Measurements from ENCODE around the gene ARPC2. TPM values are rescaled to one million over a fixed set of nuclear protein-coding genes. Genes with fewer than 3 reads are reported as not detected.

ARPC2 gene
- total and polyA plus RNA-seq, 4 donors: 163 to 248 (median 214) TPM

DNA sequence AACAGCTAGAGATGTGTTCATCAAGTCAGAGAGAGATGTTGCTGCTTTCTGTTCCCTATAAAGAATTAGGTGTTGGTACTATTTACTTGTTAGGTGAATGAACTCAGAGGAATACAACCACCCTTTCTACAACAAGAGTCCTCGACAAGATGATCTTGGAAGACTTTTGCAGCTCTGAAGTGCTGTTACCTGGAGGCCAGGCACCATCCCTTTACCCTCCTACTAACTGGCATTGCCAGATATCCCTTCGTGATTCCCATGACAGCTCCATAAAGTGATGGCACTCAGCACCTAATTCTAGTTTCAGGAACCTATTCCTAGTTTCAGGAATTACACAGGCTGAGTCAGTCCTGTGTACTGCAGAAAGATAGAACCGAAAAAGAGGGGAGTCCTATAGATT lies 9.9 kb downstream of the ARPC2 start:
- H3K4me1 ChIP-seq (ENCODE audit: control insufficient read depth, insufficient read depth, low read length): no peaks in the 10 kb centered on the region
- DNase-seq (ENCODE audit: low read depth in 4 of 6, low spot score in 6 of 6): no peak
- H3K4me3 ChIP-seq (ENCODE audit: low read depth, low read length): no peak overlapping the region
- WGBS (ENCODE audit: insufficient coverage): 100% methylated on average over 1 of the region's 3 CpGs
- H3K27ac ChIP-seq (ENCODE audit: low read depth, low read length): no peak overlapping the region
- no peaks in the 10 kb centered on the region for H3K9me3 ChIP-seq (ENCODE audit: control insufficient read depth, insufficient read depth, low read length)
- H3K36me3 ChIP-seq (ENCODE audit: control insufficient read depth, insufficient read depth, low read length): peaks cover 31% of the 10 kb centered on the region
- no peaks in the 10 kb centered on the region for H3K27me3 ChIP-seq (ENCODE audit: control insufficient read depth, insufficient read depth, low read length)

GRCh38 chr2:218228366-218229090 lies 11.5 kb downstream of the ARPC2 start:
- Histone ChIP-seq H3K36me3 (ENCODE audit: control insufficient read depth, insufficient read depth, low read length) (peaks cover 43% of the 10 kb centered on the region), H3K9me3 (ENCODE audit: control insufficient read depth, insufficient read depth, low read length) (no peaks in the 10 kb centered on the region), H3K4me1 (ENCODE audit: control insufficient read depth, insufficient read depth, low read length) (no peaks in the 10 kb centered on the region), H3K4me3 (ENCODE audit: low read depth, low read length) (no peak overlapping the region), H3K27ac (ENCODE audit: low read depth, low read length) (no peak overlapping the region), H3K27me3 (ENCODE audit: control insufficient read depth, insufficient read depth, low read length) (no peaks in the 10 kb centered on the region)
- WGBS (ENCODE audit: insufficient coverage): no CpG with 5 or more reads among the region's 6 CpGs
- DNase-seq (ENCODE audit: low read depth in 4 of 6, low spot score in 6 of 6): no peak

GRCh38 chr2:218229239-218229638 lies 12.2 kb downstream of the ARPC2 start:
- WGBS (ENCODE audit: insufficient coverage): 60% methylated on average over 1 of the region's 3 CpGs
- no peak overlapping the region for H3K4me3 ChIP-seq (ENCODE audit: low read depth, low read length)

GRCh38 chr2:218229851-218230250 lies 12.9 kb downstream of the ARPC2 start:
- DNase-seq (ENCODE audit: low read depth in 4 of 6, low spot score in 6 of 6): no peak
- H3K4me3 ChIP-seq (ENCODE audit: low read depth, low read length): no peak overlapping the region
- H3K36me3 ChIP-seq (ENCODE audit: control insufficient read depth, insufficient read depth, low read length): peaks cover 46% of the 10 kb centered on the region
- H3K27ac ChIP-seq (ENCODE audit: low read depth, low read length): no peak overlapping the region
- no peaks in the 10 kb centered on the region for H3K4me1 ChIP-seq (ENCODE audit: control insufficient read depth, insufficient read depth, low read length)
- 86% methylated on average over 4 of the region's 4 CpGs for WGBS (ENCODE audit: insufficient coverage)
- no peaks in the 10 kb centered on the region for H3K9me3 ChIP-seq (ENCODE audit: control insufficient read depth, insufficient read depth, low read length)
- H3K27me3 ChIP-seq (ENCODE audit: control insufficient read depth, insufficient read depth, low read length): no peaks in the 10 kb centered on the region

More at GRCh38 chr2:218229239-218229638, 12.2 kb downstream of the ARPC2 start:
- H3K27me3 ChIP-seq (ENCODE audit: control insufficient read depth, insufficient read depth, low read length): no peaks in the 10 kb centered on the region
- no peaks in the 10 kb centered on the region for H3K4me1 ChIP-seq (ENCODE audit: control insufficient read depth, insufficient read depth, low read length)
- no peaks in the 10 kb centered on the region for H3K9me3 ChIP-seq (ENCODE audit: control insufficient read depth, insufficient read depth, low read length)
- H3K27ac ChIP-seq (ENCODE audit: low read depth, low read length): no peak overlapping the region
- no peak for DNase-seq (ENCODE audit: low read depth in 4 of 6, low spot score in 6 of 6)
- peaks cover 46% of the 10 kb centered on the region for H3K36me3 ChIP-seq (ENCODE audit: control insufficient read depth, insufficient read depth, low read length)

DNA sequence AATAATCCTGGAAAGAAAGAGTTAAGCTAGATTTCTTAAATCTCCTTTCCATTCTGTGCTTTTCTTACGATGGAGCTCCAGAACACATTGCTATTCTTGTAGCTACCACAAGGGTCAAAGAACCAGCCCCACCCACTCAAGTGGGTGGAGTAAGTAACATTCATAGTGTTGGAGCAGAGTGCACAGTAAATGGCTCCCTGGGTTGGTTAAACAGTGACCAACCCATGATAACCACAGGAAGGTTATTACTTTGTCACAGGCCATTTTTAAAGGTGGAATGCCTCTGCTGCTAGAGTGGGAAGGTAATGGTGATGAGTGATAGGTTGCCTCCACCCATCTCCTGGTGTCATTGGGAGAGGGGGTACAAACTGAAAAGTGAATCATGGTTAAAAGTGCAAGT lies 13.9 kb downstream of the ARPC2 start:
- no peak for DNase-seq (ENCODE audit: low read depth in 4 of 6, low spot score in 6 of 6)
- Histone ChIP-seq H3K27ac (ENCODE audit: low read depth, low read length) (no peak overlapping the region), H3K27me3 (ENCODE audit: control insufficient read depth, insufficient read depth, low read length) (no peaks in the 10 kb centered on the region), H3K36me3 (ENCODE audit: control insufficient read depth, insufficient read depth, low read length) (peaks cover 50% of the 10 kb centered on the region), H3K4me3 (ENCODE audit: low read depth, low read length) (no peak overlapping the region), H3K9me3 (ENCODE audit: control insufficient read depth, insufficient read depth, low read length) (no peaks in the 10 kb centered on the region), H3K4me1 (ENCODE audit: control insufficient read depth, insufficient read depth, low read length) (no peaks in the 10 kb centered on the region)
- no CpG with 5 or more reads among the region's 1 CpG for WGBS (ENCODE audit: insufficient coverage)

GRCh38 chr2:218233543-218233942 lies 16.6 kb downstream of the ARPC2 start:
- no peak for DNase-seq (ENCODE audit: low read depth in 4 of 6, low spot score in 6 of 6)
- 97% methylated on average over 3 of the region's 4 CpGs for WGBS (ENCODE audit: insufficient coverage)
- Histone ChIP-seq H3K4me3 (ENCODE audit: low read depth, low read length) (no peak overlapping the region), H3K27me3 (ENCODE audit: control insufficient read depth, insufficient read depth, low read length) (no peaks in the 10 kb centered on the region), H3K36me3 (ENCODE audit: control insufficient read depth, insufficient read depth, low read length) (peaks cover 53% of the 10 kb centered on the region), H3K9me3 (ENCODE audit: control insufficient read depth, insufficient read depth, low read length) (no peaks in the 10 kb centered on the region), H3K27ac (ENCODE audit: low read depth, low read length) (no peak overlapping the region), H3K4me1 (ENCODE audit: control insufficient read depth, insufficient read depth, low read length) (no peaks in the 10 kb centered on the region)

DNA sequence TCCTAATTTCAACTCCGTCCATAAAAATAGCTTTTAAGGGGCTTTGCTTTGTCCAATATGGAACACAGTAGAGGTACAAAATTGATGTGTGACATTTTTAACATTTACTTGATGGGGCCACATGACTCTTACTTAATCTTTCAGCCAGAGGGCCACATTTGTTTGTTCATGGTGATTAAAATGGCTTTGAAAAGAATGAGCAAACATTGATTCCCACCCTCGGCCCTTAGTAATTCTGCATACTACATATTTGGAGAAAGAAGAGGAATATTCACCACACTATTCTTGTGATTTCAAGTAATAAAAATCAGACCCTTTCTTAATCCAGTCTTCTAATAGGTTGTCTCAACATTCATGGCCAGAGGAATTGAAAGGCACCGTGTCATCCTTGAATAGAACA lies 17.5 kb downstream of the ARPC2 start:
- Histone ChIP-seq H3K27ac (ENCODE audit: low read depth, low read length) (no peak overlapping the region), H3K27me3 (ENCODE audit: control insufficient read depth, insufficient read depth, low read length) (no peaks in the 10 kb centered on the region), H3K9me3 (ENCODE audit: control insufficient read depth, insufficient read depth, low read length) (no peaks in the 10 kb centered on the region), H3K4me1 (ENCODE audit: control insufficient read depth, insufficient read depth, low read length) (no peaks in the 10 kb centered on the region), H3K4me3 (ENCODE audit: low read depth, low read length) (no peak overlapping the region), H3K36me3 (ENCODE audit: control insufficient read depth, insufficient read depth, low read length) (peaks cover 56% of the 10 kb centered on the region)
- WGBS (ENCODE audit: insufficient coverage): no CpG with 5 or more reads among the region's 3 CpGs
- DNase-seq (ENCODE audit: low read depth in 4 of 6, low spot score in 6 of 6): no peak

GRCh38 chr2:218235017-218235416 lies 18.0 kb downstream of the ARPC2 start:
- WGBS (ENCODE audit: insufficient coverage): 100% methylated on average over 2 of the region's 2 CpGs
- H3K4me3 ChIP-seq (ENCODE audit: low read depth, low read length): no peak overlapping the region
- no peaks in the 10 kb centered on the region for H3K27me3 ChIP-seq (ENCODE audit: control insufficient read depth, insufficient read depth, low read length)
- peaks cover 58% of the 10 kb centered on the region for H3K36me3 ChIP-seq (ENCODE audit: control insufficient read depth, insufficient read depth, low read length)
- no peaks in the 10 kb centered on the region for H3K9me3 ChIP-seq (ENCODE audit: control insufficient read depth, insufficient read depth, low read length)
- no peak for DNase-seq (ENCODE audit: low read depth in 4 of 6, low spot score in 6 of 6)
- H3K4me1 ChIP-seq (ENCODE audit: control insufficient read depth, insufficient read depth, low read length): no peaks in the 10 kb centered on the region
- no peak overlapping the region for H3K27ac ChIP-seq (ENCODE audit: low read depth, low read length)

DNA sequence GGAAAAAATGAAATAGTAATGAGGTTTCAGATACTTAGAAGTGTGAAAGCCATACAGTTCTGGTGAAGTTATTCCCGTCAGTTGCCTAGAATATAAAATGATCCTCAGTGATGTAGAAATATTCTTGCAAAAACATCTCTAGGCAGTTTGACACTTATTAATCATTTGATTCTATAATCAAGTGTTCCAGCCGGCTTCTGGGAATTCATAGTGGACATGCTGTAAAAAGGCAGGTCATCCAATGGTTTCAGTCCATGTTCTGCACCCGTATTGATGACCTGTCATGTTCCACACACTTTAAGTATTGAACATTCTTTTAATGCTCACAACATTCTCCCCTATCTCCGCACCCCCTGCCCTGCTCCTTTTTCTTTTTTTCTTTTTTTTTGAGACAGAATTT lies 19.8 kb downstream of the ARPC2 start:
- Histone ChIP-seq H3K4me1 (ENCODE audit: control insufficient read depth, insufficient read depth, low read length) (no peaks in the 10 kb centered on the region), H3K27me3 (ENCODE audit: control insufficient read depth, insufficient read depth, low read length) (no peaks in the 10 kb centered on the region), H3K4me3 (ENCODE audit: low read depth, low read length) (no peak overlapping the region), H3K9me3 (ENCODE audit: control insufficient read depth, insufficient read depth, low read length) (no peaks in the 10 kb centered on the region), H3K27ac (ENCODE audit: low read depth, low read length) (no peak overlapping the region), H3K36me3 (ENCODE audit: control insufficient read depth, insufficient read depth, low read length) (peaks cover 51% of the 10 kb centered on the region)
- no peak for DNase-seq (ENCODE audit: low read depth in 4 of 6, low spot score in 6 of 6)
- 96% methylated on average over 2 of the region's 4 CpGs for WGBS (ENCODE audit: insufficient coverage)

DNA sequence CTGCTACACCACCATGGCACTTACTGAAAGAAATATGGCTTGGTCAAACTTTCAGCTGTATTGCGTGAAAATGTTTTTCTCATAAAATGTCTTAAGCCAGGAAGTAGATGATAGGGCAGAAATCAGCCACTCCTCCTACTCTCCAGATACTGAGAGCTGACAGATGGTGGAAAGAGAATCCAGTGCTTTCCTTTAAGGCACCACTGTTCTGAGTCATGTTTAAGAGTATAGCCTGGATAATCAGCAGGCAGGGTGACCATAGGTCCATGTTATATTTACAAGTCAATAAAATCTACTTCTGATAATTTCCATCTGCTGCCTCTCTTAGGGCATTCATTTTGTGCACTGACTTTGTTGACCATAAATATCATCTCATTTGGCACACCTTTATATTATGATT lies 21.9 kb downstream of the ARPC2 start:
- peaks cover 41% of the 10 kb centered on the region for H3K36me3 ChIP-seq (ENCODE audit: control insufficient read depth, insufficient read depth, low read length)

More for the DNA sequence above, 21.9 kb downstream of the ARPC2 start:
- no peak overlapping the region for H3K4me3 ChIP-seq (ENCODE audit: low read depth, low read length)
- no peak overlapping the region for H3K27ac ChIP-seq (ENCODE audit: low read depth, low read length)
- WGBS (ENCODE audit: insufficient coverage): no CpG with 5 or more reads among the region's 1 CpG
- H3K27me3 ChIP-seq (ENCODE audit: control insufficient read depth, insufficient read depth, low read length): no peaks in the 10 kb centered on the region
- H3K4me1 ChIP-seq (ENCODE audit: control insufficient read depth, insufficient read depth, low read length): no peaks in the 10 kb centered on the region
- no peaks in the 10 kb centered on the region for H3K9me3 ChIP-seq (ENCODE audit: control insufficient read depth, insufficient read depth, low read length)
- no peak for DNase-seq (ENCODE audit: low read depth in 4 of 6, low spot score in 6 of 6)
